Psoas muscle (tissue), 8 donors: ENCODE measurements around the gene IL1RAPL1. TPM values are rescaled to one million over a fixed set of nuclear protein-coding genes. Genes with fewer than 3 reads are reported as not detected.

Source experiments
- ATAC-seq, 4 donors: fragments of 200-7000 bp; cut with Tn5 transposase; one replicate each; pipeline ENCODE4 v1.9.1; 2020; ENCODE audit warnings: moderate library complexity in 3 of 4, mild to moderate bottlenecking in 2 of 4
- DNase-seq, 2 donors: peaks; one replicate each; pipeline ENCODE4 v3.0.0-alpha.2; 2020
- H3K27ac ChIP-seq: fragments of 200-600 bp; one replicate; pipeline ENCODE4 v1.8.0; 2022
- H3K27me3 ChIP-seq, 3 donors: fragments of 200-600 bp in 1 of 3; one replicate each; pipeline versions ENCODE4 v1.6.1 to v1.8.0; 2013 to 2022; ENCODE audit warnings: low read length in 2 of 3, mild to moderate bottlenecking in 2 of 3, moderate library complexity in 1 of 3; ENCODE audit not compliant: insufficient read depth in 3 of 3
- H3K36me3 ChIP-seq, 2 donors: fragments of 200-600 bp in 1 of 2; one replicate each; pipeline versions ENCODE4 v1.6.1 to v1.8.0; 2013 to 2022; ENCODE audit warnings: low read depth in 1 of 2, mild to moderate bottlenecking in 1 of 2, moderate library complexity in 1 of 2; ENCODE audit not compliant: insufficient read depth in 1 of 2
- H3K4me1 ChIP-seq: fragments of 200-600 bp; one replicate; pipeline ENCODE4 v1.8.0; 2022
- H3K4me3 ChIP-seq: fragments of 200-600 bp; one replicate; pipeline ENCODE4 v1.8.0; 2022; ENCODE audit warnings: mild to moderate bottlenecking
- H3K9me3 ChIP-seq: fragments of 200-600 bp; one replicate; pipeline ENCODE4 v1.8.0; 2022
- WGBS, 3 donors: extraction: QIAGEN DNeasy Blood & Tissue Kit; methylation state at CpG; one replicate each; pipeline versions ENCODE4 v1.1.6 to v1.1.7; 2013; 5-methylcytosine and 5-hydroxymethylcytosine counted together
- intact Hi-C, 2 donors: fragments of 100-400 bp; cut with DNase I; formaldehyde crosslinking; loops; one replicate each; pipeline versions ENCODE4 v1.11.0 to v1.14.2; 2022
- polyA plus RNA-seq, 3 donors: library from polyadenylated mRNA; stranded (reverse); fragments of 200-250 nt; gene quantifications; one replicate each; pipeline ENCODE4 v1.2.3, GENCODE V29; 2013
- total RNA-seq, 4 donors: library from RNA; stranded (reverse); fragmentation: NEBNext Ultra II Directional in 2 of 4; extraction: Animal tissue kit (Norgen Biotek cat#: 25700) in 2 of 4; gene quantifications; one replicate each; pipeline versions ENCODE4 v1.2.1 to v1.2.4, GENCODE V29; 2021 to 2023
- TF ChIP-seq, protein P1 (sequence below): fragments of 200-600 bp; IDR thresholded peaks from one replicate; pipeline ENCODE4 v1.8.0; 2022; ENCODE audit warnings: antibody characterized with exemption
- donor health status: healthy with polysubstance abuse.
- donor health status: DM: no; HTN: no; CAD: no; lungs with moderate emphysema.
- donor health status: Bipolar disorder and iron deficiency.
- donor health status: healthy.
- donor health status: DM: yes; HTN: yes; CAD: no.
- donor health status: DM: no; HTN: no; CAD: no.
- donor health status: DM: no; HTN: no; CAD: no.
- donor health status: DM: yes; HTN: yes; CAD: no.

Gene IL1RAPL1
- total and polyA plus RNA-seq, 7 donors, result 0.04 to 0.50 (median 0.19) TPM; not detected in 1

DNA sequence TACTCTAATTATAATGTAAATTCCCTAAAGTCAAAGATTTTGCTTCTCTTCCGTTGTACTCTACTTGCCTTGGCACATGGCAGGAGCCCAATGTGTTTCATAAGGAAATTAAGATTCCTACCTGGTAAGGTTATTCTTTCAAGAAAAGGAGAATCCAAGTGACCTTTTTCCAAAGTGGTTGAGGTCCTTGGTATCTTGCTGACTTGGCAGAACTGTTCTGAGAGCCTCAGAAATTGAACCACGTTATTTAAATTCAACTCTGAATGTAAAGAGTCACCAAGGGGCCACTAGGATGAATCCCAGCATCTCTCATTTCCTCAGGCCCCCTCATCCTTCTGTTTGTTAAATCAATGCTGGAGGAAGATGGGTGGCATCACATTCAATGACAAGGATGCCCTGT is 1209.9 kb downstream of the IL1RAPL1 start:
- ATAC-seq (no peak), DNase-seq (no peak)
- WGBS, 3 donors, result 53 to 90% (median 86%) methylated on average over 2 of the region's 2 CpGs
- Histone ChIP-seq H3K36me3 (no peaks in the 10 kb centered on the region), H3K27ac (no peak overlapping the region), H3K4me1 (no peaks in the 10 kb centered on the region), H3K4me3 (no peak overlapping the region), H3K9me3 (no peaks in the 10 kb centered on the region), H3K27me3 (no peaks in the 10 kb centered on the region)
- intact Hi-C loops, result no loop called here
- TF ChIP-seq, protein P1, sequence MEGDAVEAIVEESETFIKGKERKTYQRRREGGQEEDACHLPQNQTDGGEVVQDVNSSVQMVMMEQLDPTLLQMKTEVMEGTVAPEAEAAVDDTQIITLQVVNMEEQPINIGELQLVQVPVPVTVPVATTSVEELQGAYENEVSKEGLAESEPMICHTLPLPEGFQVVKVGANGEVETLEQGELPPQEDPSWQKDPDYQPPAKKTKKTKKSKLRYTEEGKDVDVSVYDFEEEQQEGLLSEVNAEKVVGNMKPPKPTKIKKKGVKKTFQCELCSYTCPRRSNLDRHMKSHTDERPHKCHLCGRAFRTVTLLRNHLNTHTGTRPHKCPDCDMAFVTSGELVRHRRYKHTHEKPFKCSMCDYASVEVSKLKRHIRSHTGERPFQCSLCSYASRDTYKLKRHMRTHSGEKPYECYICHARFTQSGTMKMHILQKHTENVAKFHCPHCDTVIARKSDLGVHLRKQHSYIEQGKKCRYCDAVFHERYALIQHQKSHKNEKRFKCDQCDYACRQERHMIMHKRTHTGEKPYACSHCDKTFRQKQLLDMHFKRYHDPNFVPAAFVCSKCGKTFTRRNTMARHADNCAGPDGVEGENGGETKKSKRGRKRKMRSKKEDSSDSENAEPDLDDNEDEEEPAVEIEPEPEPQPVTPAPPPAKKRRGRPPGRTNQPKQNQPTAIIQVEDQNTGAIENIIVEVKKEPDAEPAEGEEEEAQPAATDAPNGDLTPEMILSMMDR, result no peak

- ATAC-seq (no peak), DNase-seq (no peak)
- Histone ChIP-seq H3K9me3 (no peaks in the 10 kb centered on the region), H3K36me3 (no peaks in the 10 kb centered on the region), H3K4me1 (no peaks in the 10 kb centered on the region), H3K4me3 (no peak overlapping the region), H3K27me3 (no peaks in the 10 kb centered on the region), H3K27ac (no peak overlapping the region)
- intact Hi-C loops, result no loop called here
- TF ChIP-seq, protein P1, result no peak
- WGBS, 3 donors, result 70 to 84% (median 83%) methylated on average over 2 of the region's 2 CpGs
Measured at GRCh38 chrX:29798469-29798868, 1211.2 kb downstream of the IL1RAPL1 start.

DNA sequence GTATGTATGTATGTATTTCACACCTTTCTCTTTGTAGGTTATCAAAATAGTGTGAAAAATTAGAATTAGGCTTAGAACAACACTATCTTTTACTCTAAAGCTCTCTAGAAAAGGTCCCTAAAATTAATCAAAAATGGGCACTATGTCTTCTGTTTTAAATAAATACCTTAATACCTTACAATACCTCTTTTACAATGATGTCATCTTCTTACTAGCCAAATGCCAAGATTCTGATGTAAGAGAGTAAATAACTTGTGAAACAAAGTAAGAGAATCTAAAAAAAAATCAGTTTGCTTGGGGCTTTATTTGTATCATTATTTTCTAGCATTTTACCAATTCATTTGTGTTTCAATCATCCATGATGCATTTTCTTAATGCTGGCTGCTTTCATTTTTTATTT is 1225.9 kb downstream of the IL1RAPL1 start:
- no peak overlapping the region for H3K4me3 ChIP-seq
- H3K27me3 ChIP-seq, result peaks cover 0 to 3% (median 0%) of the 10 kb centered on the region in 3 donors
- TF ChIP-seq, protein P1, result no peak
- H3K27ac ChIP-seq, result no peak overlapping the region
- H3K4me1 ChIP-seq, result no peaks in the 10 kb centered on the region
- ATAC-seq (no peak), DNase-seq (no peak)
- H3K9me3 ChIP-seq, result no peaks in the 10 kb centered on the region
- intact Hi-C loops, result no loop called here
- no peaks in the 10 kb centered on the region for H3K36me3 ChIP-seq

GRCh38 chrX:29824176-29824906 is 1237.1 kb downstream of the IL1RAPL1 start:
- H3K27ac ChIP-seq, result no peak overlapping the region
- 41 to 55% (median 43%) methylated on average over 6 of the region's 6 CpGs for WGBS, 3 donors
- intact Hi-C loops, result no loop called here
- H3K27me3 ChIP-seq, result no peaks in the 10 kb centered on the region
- no peaks in the 10 kb centered on the region for H3K9me3 ChIP-seq
- ATAC-seq (no peak), DNase-seq (no peak)
- TF ChIP-seq, protein P1, result no peak
- H3K36me3 ChIP-seq, result no peaks in the 10 kb centered on the region
- no peaks in the 10 kb centered on the region for H3K4me1 ChIP-seq
- H3K4me3 ChIP-seq, result no peak overlapping the region

- intact Hi-C loops, result no loop called here
- H3K4me3 ChIP-seq, result no peak overlapping the region
- no peaks in the 10 kb centered on the region for H3K4me1 ChIP-seq
- TF ChIP-seq, protein P1, result no peak
- DNase-seq (no peak), ATAC-seq (no peak)
- no peaks in the 10 kb centered on the region for H3K27me3 ChIP-seq
- no peaks in the 10 kb centered on the region for H3K9me3 ChIP-seq
- no peaks in the 10 kb centered on the region for H3K36me3 ChIP-seq
- WGBS, 3 donors, result 74 to 82% (median 80%) methylated on average over 5 of the region's 5 CpGs
- no peak overlapping the region for H3K27ac ChIP-seq
Measured at GRCh38 chrX:29826742-29827141, 1239.5 kb downstream of the IL1RAPL1 start.
